Stimulated activated naive CD8-positive, alpha-beta T cell treated with anti-CD3 and anti-CD28 coated beads, Interleukin-15, Interleukin-2, amounts not matched to agents 100 ng/mL and 50 ng/mL, for 24 hours (primary cell): ENCODE data around the gene GPR83.
"Not testable (repeated sequence)": the region's sequence is repeated elsewhere in the genome, so short reads cannot be mapped to it uniquely, and the experiment has no call there.

Source experiments
- H3K27ac Mint-ChIP-seq: one replicate; pipeline ENCODE4 v1.8.0; 2021; ENCODE audit warnings: mild to moderate bottlenecking, mixed read lengths
- H3K27me3 Mint-ChIP-seq: one replicate; pipeline ENCODE4 v1.8.0; 2021; ENCODE audit warnings: mixed read lengths
- H3K36me3 Mint-ChIP-seq: one replicate; pipeline ENCODE4 v1.8.0; 2021; ENCODE audit warnings: low read depth, mixed read lengths
- H3K4me1 Mint-ChIP-seq: one replicate; pipeline ENCODE4 v1.8.0; 2021; ENCODE audit warnings: low read depth, mixed read lengths
- H3K4me3 Mint-ChIP-seq: one replicate; pipeline ENCODE4 v1.8.0; 2021; ENCODE audit warnings: mild to moderate bottlenecking, mixed read lengths
- H3K9me3 Mint-ChIP-seq: one replicate; pipeline ENCODE4 v1.8.0; 2021; ENCODE audit warnings: mixed read lengths

GPR83 gene

GRCh38 chr11:94401773-94402265 lies 600 bp upstream of the GPR83 start:
- no peak overlapping the region for H3K4me3 Mint-ChIP-seq
- peaks cover 8% of the 10 kb centered on the region for H3K4me1 Mint-ChIP-seq
- no peak overlapping the region for H3K27ac Mint-ChIP-seq
- peaks cover 15% of the 10 kb centered on the region for H3K9me3 Mint-ChIP-seq
- H3K27me3 Mint-ChIP-seq, result peaks cover 45% of the 10 kb centered on the region
- peaks cover 7% of the 10 kb centered on the region for H3K36me3 Mint-ChIP-seq

GRCh38 chr11:94400457-94400838 lies 771 bp downstream of the GPR83 start:
- peaks cover 48% of the 10 kb centered on the region for H3K27me3 Mint-ChIP-seq
- H3K36me3 Mint-ChIP-seq, result peaks cover 7% of the 10 kb centered on the region
- peaks cover 8% of the 10 kb centered on the region for H3K9me3 Mint-ChIP-seq
- H3K4me1 Mint-ChIP-seq, result peaks cover 8% of the 10 kb centered on the region
- peak overlapping the region; percentile 24 for H3K4me3 Mint-ChIP-seq
- no peak overlapping the region for H3K27ac Mint-ChIP-seq

- Mint-ChIP-seq H3K4me3 (no peak overlapping the region), H3K36me3 (peaks cover 7% of the 10 kb centered on the region), H3K27ac (no peak overlapping the region), H3K4me1 (peaks cover 8% of the 10 kb centered on the region), H3K9me3 (peaks cover 8% of the 10 kb centered on the region), H3K27me3 (peaks cover 48% of the 10 kb centered on the region)
Observed at GRCh38 chr11:94400050-94400449, 1.2 kb downstream of the GPR83 start.

- H3K4me3 Mint-ChIP-seq, result no peak overlapping the region
- peaks cover 7% of the 10 kb centered on the region for H3K36me3 Mint-ChIP-seq
- H3K9me3 Mint-ChIP-seq, result peaks cover 8% of the 10 kb centered on the region
- peaks cover 48% of the 10 kb centered on the region for H3K27me3 Mint-ChIP-seq
- H3K27ac Mint-ChIP-seq, result no peak overlapping the region
- peaks cover 8% of the 10 kb centered on the region for H3K4me1 Mint-ChIP-seq
Observed at GRCh38 chr11:94398101-94398500, 3.1 kb downstream of the GPR83 start.

GRCh38 chr11:94396282-94396681 lies 4.9 kb downstream of the GPR83 start:
- no peak overlapping the region for H3K4me3 Mint-ChIP-seq
- H3K36me3 Mint-ChIP-seq, result peaks cover 7% of the 10 kb centered on the region
- H3K27ac Mint-ChIP-seq, result no peak overlapping the region
- peaks cover 8% of the 10 kb centered on the region for H3K4me1 Mint-ChIP-seq
- peaks cover 8% of the 10 kb centered on the region for H3K9me3 Mint-ChIP-seq
- peaks cover 37% of the 10 kb centered on the region for H3K27me3 Mint-ChIP-seq

- H3K27me3 Mint-ChIP-seq, H3K27ac Mint-ChIP-seq, H3K9me3 Mint-ChIP-seq, H3K4me3 Mint-ChIP-seq, H3K36me3 Mint-ChIP-seq, H3K4me1 Mint-ChIP-seq: not testable (repeated sequence)
Observed at GRCh38 chr11:94391937-94392336, 9.3 kb downstream of the GPR83 start.

- H3K27me3 Mint-ChIP-seq, result peaks cover 6% of the 10 kb centered on the region
- no peak overlapping the region for H3K27ac Mint-ChIP-seq
- H3K9me3 Mint-ChIP-seq, result peaks cover 3% of the 10 kb centered on the region
- H3K4me1 Mint-ChIP-seq, result no peaks in the 10 kb centered on the region
- H3K4me3 Mint-ChIP-seq, result no peak overlapping the region
- H3K36me3 Mint-ChIP-seq, result no peaks in the 10 kb centered on the region
Observed at GRCh38 chr11:94379613-94380012, 21.6 kb downstream of the GPR83 start.

GRCh38 chr11:94376841-94377240 lies 24.4 kb downstream of the GPR83 start:
- Mint-ChIP-seq H3K9me3 (no peaks in the 10 kb centered on the region), H3K27me3 (peaks cover 8% of the 10 kb centered on the region), H3K27ac (no peak overlapping the region), H3K4me3 (no peak overlapping the region), H3K36me3 (no peaks in the 10 kb centered on the region), H3K4me1 (no peaks in the 10 kb centered on the region)

- H3K4me1 Mint-ChIP-seq, H3K4me3 Mint-ChIP-seq, H3K9me3 Mint-ChIP-seq, H3K27me3 Mint-ChIP-seq, H3K27ac Mint-ChIP-seq, H3K36me3 Mint-ChIP-seq: not testable (repeated sequence)
Observed at GRCh38 chr11:94370576-94370975, 30.6 kb downstream of the GPR83 start.

GRCh38 chr11:94350850-94351563 lies 50.2 kb downstream of the GPR83 start:
- H3K4me3 Mint-ChIP-seq, H3K4me1 Mint-ChIP-seq, H3K36me3 Mint-ChIP-seq, H3K27ac Mint-ChIP-seq, H3K27me3 Mint-ChIP-seq, H3K9me3 Mint-ChIP-seq: not testable (repeated sequence)

- not testable (repeated sequence) for H3K36me3 Mint-ChIP-seq, H3K4me3 Mint-ChIP-seq, H3K27me3 Mint-ChIP-seq, H3K4me1 Mint-ChIP-seq, H3K9me3 Mint-ChIP-seq, H3K27ac Mint-ChIP-seq
Observed at GRCh38 chr11:94346311-94346710, 54.9 kb downstream of the GPR83 start.

GRCh38 chr11:94343495-94343894 lies 57.7 kb downstream of the GPR83 start:
- Mint-ChIP-seq H3K36me3 (no peaks in the 10 kb centered on the region), H3K9me3 (no peaks in the 10 kb centered on the region)

GRCh38 chr11:94342250-94342649 lies 59.0 kb downstream of the GPR83 start:
- no peaks in the 10 kb centered on the region for H3K4me1 Mint-ChIP-seq
- H3K9me3 Mint-ChIP-seq, result no peaks in the 10 kb centered on the region
- no peak overlapping the region for H3K27ac Mint-ChIP-seq
- H3K36me3 Mint-ChIP-seq, result no peaks in the 10 kb centered on the region
- peaks cover 11% of the 10 kb centered on the region for H3K27me3 Mint-ChIP-seq
- H3K4me3 Mint-ChIP-seq, result no peak overlapping the region

More at GRCh38 chr11:94343495-94343894, 57.7 kb downstream of the GPR83 start:
- H3K27ac Mint-ChIP-seq, result no peak overlapping the region
- H3K4me3 Mint-ChIP-seq, result no peak overlapping the region
- H3K27me3 Mint-ChIP-seq, result peaks cover 6% of the 10 kb centered on the region
- H3K4me1 Mint-ChIP-seq, result no peaks in the 10 kb centered on the region

GRCh38 chr11:94338651-94339050 lies 62.6 kb downstream of the GPR83 start:
- no peaks in the 10 kb centered on the region for H3K9me3 Mint-ChIP-seq
- no peaks in the 10 kb centered on the region for H3K36me3 Mint-ChIP-seq
- no peak overlapping the region for H3K4me3 Mint-ChIP-seq
- H3K27me3 Mint-ChIP-seq, result peaks cover 16% of the 10 kb centered on the region
- no peaks in the 10 kb centered on the region for H3K4me1 Mint-ChIP-seq
- no peak overlapping the region for H3K27ac Mint-ChIP-seq

GRCh38 chr11:94336033-94336432 lies 65.2 kb downstream of the GPR83 start:
- no peaks in the 10 kb centered on the region for H3K4me1 Mint-ChIP-seq
- no peaks in the 10 kb centered on the region for H3K9me3 Mint-ChIP-seq
- no peak overlapping the region for H3K4me3 Mint-ChIP-seq
- H3K27me3 Mint-ChIP-seq, result peaks cover 17% of the 10 kb centered on the region
- no peaks in the 10 kb centered on the region for H3K36me3 Mint-ChIP-seq
- H3K27ac Mint-ChIP-seq, result no peak overlapping the region

- Mint-ChIP-seq H3K4me1 (no peaks in the 10 kb centered on the region), H3K27me3 (peaks cover 22% of the 10 kb centered on the region), H3K4me3 (no peak overlapping the region), H3K9me3 (no peaks in the 10 kb centered on the region), H3K27ac (no peak overlapping the region), H3K36me3 (no peaks in the 10 kb centered on the region)
Observed at GRCh38 chr11:94332814-94333213, 68.4 kb downstream of the GPR83 start.
